Measurements from ENCODE around the gene DENND4A. TPM values are rescaled to one million over a fixed set of nuclear protein-coding genes. Genes with fewer than 3 reads are reported as not detected.

DENND4A gene
- total RNA-seq, 1 experiment from 2014 or later = 26.0 TPM

DNA sequence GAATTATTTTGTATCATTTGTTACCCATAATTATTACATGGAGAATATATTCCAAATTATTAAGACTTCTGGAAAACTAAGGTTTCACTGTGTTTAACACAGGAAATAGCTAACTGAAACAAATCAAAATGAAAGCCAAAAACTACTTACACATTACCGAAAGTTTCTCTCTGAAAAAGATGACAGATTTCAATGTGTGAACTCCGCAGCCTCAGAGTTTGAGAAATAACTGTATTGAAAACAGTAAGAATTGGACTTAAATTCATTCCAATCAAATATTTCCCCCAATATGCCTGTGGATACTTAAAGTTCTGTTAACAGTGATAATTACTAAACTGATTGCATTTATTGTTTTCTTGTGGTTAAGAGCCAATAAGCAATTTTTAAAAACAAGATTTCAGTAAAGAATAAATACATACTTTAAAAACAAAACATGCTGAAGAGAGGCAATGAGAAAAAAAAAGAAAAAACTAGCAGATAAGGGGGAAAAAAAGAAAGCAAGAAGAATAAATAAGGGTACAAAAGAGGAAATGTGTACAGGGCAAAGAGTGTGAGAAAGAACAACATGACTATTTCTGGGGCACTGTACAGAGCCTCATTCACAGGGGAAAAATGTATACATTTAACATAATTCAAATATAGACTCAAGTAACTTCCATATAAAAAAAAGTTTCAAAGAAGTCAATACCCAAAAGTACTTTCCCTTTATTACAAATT lies 30.7 kb downstream of the DENND4A start:
- Mint-ChIP-seq H3K36me3 (ENCODE audit: insufficient read depth, unreplicated experiment) (no peaks in the 10 kb centered on the region), H3K27me3 (ENCODE audit: unreplicated experiment) (no peaks in the 10 kb centered on the region), H3K4me3 (ENCODE audit: low read depth, unreplicated experiment) (no peak overlapping the region), H3K9me3 (ENCODE audit: low read depth, unreplicated experiment) (no peaks in the 10 kb centered on the region), H3K4me1 (ENCODE audit: low read depth, unreplicated experiment) (peaks cover 3% of the 10 kb centered on the region), H3K27ac (ENCODE audit: unreplicated experiment) (no peak overlapping the region)
- TF ChIP-seq, protein P1, sequence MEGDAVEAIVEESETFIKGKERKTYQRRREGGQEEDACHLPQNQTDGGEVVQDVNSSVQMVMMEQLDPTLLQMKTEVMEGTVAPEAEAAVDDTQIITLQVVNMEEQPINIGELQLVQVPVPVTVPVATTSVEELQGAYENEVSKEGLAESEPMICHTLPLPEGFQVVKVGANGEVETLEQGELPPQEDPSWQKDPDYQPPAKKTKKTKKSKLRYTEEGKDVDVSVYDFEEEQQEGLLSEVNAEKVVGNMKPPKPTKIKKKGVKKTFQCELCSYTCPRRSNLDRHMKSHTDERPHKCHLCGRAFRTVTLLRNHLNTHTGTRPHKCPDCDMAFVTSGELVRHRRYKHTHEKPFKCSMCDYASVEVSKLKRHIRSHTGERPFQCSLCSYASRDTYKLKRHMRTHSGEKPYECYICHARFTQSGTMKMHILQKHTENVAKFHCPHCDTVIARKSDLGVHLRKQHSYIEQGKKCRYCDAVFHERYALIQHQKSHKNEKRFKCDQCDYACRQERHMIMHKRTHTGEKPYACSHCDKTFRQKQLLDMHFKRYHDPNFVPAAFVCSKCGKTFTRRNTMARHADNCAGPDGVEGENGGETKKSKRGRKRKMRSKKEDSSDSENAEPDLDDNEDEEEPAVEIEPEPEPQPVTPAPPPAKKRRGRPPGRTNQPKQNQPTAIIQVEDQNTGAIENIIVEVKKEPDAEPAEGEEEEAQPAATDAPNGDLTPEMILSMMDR (IDR thresholded peaks at IDR 0.05; ENCODE audit: unreplicated experiment) = no peak
- intact Hi-C loops (cut with micrococcal nuclease; ENCODE audit: unreplicated experiment) = no loop called here
- no peak for DNase-seq
- BruUV-seq (replicated peaks) = no TSS peak
- CTCF ChIA-PET = no interaction called here

GRCh38 chr15:65759441-65759840 lies 32.7 kb downstream of the DENND4A start:
- DNase-seq = no peak
- H3K27me3 Mint-ChIP-seq (ENCODE audit: unreplicated experiment) = no peaks in the 10 kb centered on the region
- BruUV-seq (replicated peaks) = no TSS peak
- TF ChIP-seq, protein P1 (IDR thresholded peaks at IDR 0.05; ENCODE audit: unreplicated experiment) = no peak
- no peaks in the 10 kb centered on the region for H3K4me1 Mint-ChIP-seq (ENCODE audit: low read depth, unreplicated experiment)
- no peak overlapping the region for H3K27ac Mint-ChIP-seq (ENCODE audit: unreplicated experiment)
- intact Hi-C loops (cut with micrococcal nuclease; ENCODE audit: unreplicated experiment) = no loop called here
- no peak overlapping the region for H3K4me3 Mint-ChIP-seq (ENCODE audit: low read depth, unreplicated experiment)
- CTCF ChIA-PET = no interaction called here
- H3K9me3 Mint-ChIP-seq (ENCODE audit: low read depth, unreplicated experiment) = no peaks in the 10 kb centered on the region
- H3K36me3 Mint-ChIP-seq (ENCODE audit: insufficient read depth, unreplicated experiment) = no peaks in the 10 kb centered on the region

- H3K4me1 Mint-ChIP-seq (ENCODE audit: low read depth, unreplicated experiment) = no peaks in the 10 kb centered on the region
- H3K36me3 Mint-ChIP-seq (ENCODE audit: insufficient read depth, unreplicated experiment) = no peaks in the 10 kb centered on the region
- H3K27ac Mint-ChIP-seq (ENCODE audit: unreplicated experiment) = no peak overlapping the region
- TF ChIP-seq, protein P1 (IDR thresholded peaks at IDR 0.05; ENCODE audit: unreplicated experiment) = no peak
- DNase-seq = no peak
- no peaks in the 10 kb centered on the region for H3K27me3 Mint-ChIP-seq (ENCODE audit: unreplicated experiment)
- H3K4me3 Mint-ChIP-seq (ENCODE audit: low read depth, unreplicated experiment) = no peak overlapping the region
- CTCF ChIA-PET = interaction anchor here (1.6 kb wide), 1 partner anchor 8 kb away, joined by 3 read pairs; no protein-coding TSS in a partner anchor
- intact Hi-C loops (cut with micrococcal nuclease; ENCODE audit: unreplicated experiment) = no loop called here
- H3K9me3 Mint-ChIP-seq (ENCODE audit: low read depth, unreplicated experiment) = no peaks in the 10 kb centered on the region
- BruUV-seq (replicated peaks) = no TSS peak
Measured at GRCh38 chr15:65758242-65758641, 33.9 kb downstream of the DENND4A start.

DNA sequence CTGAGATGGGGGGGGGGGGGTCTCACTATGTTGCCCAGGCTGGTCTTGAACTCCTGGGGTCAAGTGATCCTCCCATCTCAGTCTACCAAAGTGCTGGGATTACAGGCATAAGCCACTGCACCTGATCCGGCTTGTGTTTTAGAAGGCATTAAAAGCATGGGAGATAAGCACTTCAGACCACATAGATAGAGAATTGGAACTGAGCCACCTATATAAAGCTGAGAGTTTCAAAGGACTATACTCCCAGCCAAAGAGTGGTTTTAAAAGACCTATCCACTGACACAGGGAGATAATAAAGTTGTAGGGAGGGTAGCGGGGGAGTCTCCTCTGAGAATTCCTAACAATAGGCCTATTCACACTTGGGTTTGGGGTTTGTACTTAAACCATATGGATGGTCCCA lies 34.8 kb downstream of the DENND4A start:
- Mint-ChIP-seq H3K4me3 (ENCODE audit: low read depth, unreplicated experiment) (no peak overlapping the region), H3K27me3 (ENCODE audit: unreplicated experiment) (no peaks in the 10 kb centered on the region), H3K4me1 (ENCODE audit: low read depth, unreplicated experiment) (no peaks in the 10 kb centered on the region), H3K9me3 (ENCODE audit: low read depth, unreplicated experiment) (no peaks in the 10 kb centered on the region), H3K27ac (ENCODE audit: unreplicated experiment) (no peak overlapping the region), H3K36me3 (ENCODE audit: insufficient read depth, unreplicated experiment) (no peaks in the 10 kb centered on the region)
- TF ChIP-seq, protein P1 (IDR thresholded peaks at IDR 0.05; ENCODE audit: unreplicated experiment) = no peak
- no TSS peak for BruUV-seq (replicated peaks)
- DNase-seq = no peak
- CTCF ChIA-PET = interaction anchor here (0.7 to 1.6 kb wide), 2 partner anchors 9 to 1046 kb away, joined by 3 to 4 read pairs; no protein-coding TSS in a partner anchor
- intact Hi-C loops (cut with micrococcal nuclease; ENCODE audit: unreplicated experiment) = no loop called here
